GM10266 (cell line): ENCODE measurements around the gene DPPA5.

ENCODE experiments used
- DNase-seq: peaks from one replicate; pipeline ENCODE4 v3.0.0; 2012; ENCODE audit errors: extremely low spot score
- CTCF ChIP-seq: IDR thresholded peaks from 2 replicates; pipeline ENCODE4 v1.5.1; 2012; ENCODE audit warnings: mild to moderate bottlenecking, low read depth; ENCODE audit not compliant: control insufficient read depth, insufficient read depth; ENCODE audit errors: missing control alignments

Gene DPPA5

GRCh38 chr6:73372516-73372915 lies 18.4 kb upstream of the DPPA5 start:
- no peak for DNase-seq
- TF ChIP-seq CTCF: no peak

DNA sequence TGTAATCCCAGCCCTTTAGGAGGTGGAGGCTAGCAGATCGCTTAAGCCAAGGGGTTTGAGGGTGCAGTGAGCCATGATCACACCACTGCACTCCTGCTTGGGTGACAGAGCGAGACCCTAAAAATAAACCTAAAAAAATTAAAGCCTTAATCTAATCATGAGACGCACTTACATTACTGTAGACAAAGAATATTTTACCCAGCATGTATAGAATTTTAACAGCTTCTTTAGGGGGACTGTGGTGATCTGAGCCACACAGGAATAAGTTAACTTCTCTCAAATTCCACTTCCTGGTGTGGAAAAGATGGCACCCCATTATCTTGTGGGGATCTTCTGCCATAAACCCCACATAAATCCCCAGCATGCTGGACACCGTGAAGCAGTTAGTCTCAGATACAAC lies 17.9 kb upstream of the DPPA5 start:
- no peak for TF ChIP-seq CTCF
- no peak for DNase-seq

DNA sequence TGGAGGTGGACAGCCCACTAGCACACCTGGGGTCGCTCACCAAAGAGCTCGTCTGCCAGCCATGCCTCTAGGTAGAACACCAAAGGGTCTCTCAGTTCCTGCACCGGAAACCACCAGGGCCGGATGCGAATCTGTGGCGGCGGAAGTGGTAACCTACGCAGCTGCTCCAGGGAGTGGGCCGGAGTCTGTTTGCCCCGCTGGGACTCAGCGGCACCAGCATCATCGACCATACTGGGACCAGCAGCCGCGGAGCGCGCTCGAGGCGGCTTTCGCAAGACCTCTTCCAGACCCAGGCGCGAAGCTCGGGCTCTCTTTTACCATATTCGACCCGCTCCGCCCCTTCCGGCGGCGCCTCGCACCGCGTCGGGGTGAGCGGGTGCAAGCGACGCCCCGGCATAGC lies 15.5 kb upstream of the DPPA5 start, which contains the start of gene OOEP:
Gene OOEP (minus strand): TSS at position 335 of the 400 bp plus-strand sequence. CDS start 105 bp downstream, at position 230.
- DNase-seq: peak; percentile 1
- TF ChIP-seq CTCF: no peak

DNA sequence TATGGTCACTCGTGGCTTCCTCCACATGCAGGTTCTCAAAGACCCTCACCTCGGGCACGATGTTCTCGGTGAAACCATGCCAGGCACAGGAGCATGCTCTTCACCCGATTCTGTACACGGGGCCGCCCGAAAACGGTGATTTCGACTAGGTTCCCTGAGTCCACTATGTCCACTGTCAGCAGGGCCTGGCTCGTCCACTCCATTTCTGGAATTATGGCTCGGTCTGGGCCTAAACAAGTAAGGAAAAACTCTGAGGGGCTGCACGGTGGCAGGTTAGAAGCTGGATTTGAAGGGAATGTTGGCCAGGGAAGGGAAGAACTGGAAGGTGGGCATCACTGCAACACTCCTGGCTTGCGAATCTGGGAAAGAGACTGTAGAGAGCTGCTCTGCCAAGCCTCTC lies 15.1 kb upstream of the DPPA5 start:
- peak; percentile 5 for DNase-seq

DNA sequence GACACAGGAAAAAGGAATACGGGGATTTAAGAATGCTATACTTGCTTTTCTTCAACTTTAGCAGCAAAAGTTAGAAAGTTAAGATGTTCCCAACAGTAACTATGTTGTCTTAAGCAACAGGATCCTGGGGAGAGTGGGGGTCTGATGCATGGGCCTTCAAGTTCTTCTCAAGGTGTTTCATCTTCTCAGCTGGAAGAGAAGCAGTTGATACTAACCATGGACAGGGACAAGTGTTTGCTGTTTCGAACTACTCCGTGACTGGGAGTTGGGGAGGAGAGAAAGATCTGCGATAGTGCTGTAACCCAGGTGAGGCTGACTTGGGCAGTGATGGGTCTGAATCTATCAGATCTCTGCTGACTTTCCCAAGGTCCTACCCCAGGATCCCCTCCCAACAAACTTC lies 14.6 kb upstream of the DPPA5 start:
- DNase-seq: peak; percentile 5
- no peak for TF ChIP-seq CTCF

More for the DNA sequence above, 15.1 kb upstream of the DPPA5 start:
- TF ChIP-seq CTCF: no peak

DNA sequence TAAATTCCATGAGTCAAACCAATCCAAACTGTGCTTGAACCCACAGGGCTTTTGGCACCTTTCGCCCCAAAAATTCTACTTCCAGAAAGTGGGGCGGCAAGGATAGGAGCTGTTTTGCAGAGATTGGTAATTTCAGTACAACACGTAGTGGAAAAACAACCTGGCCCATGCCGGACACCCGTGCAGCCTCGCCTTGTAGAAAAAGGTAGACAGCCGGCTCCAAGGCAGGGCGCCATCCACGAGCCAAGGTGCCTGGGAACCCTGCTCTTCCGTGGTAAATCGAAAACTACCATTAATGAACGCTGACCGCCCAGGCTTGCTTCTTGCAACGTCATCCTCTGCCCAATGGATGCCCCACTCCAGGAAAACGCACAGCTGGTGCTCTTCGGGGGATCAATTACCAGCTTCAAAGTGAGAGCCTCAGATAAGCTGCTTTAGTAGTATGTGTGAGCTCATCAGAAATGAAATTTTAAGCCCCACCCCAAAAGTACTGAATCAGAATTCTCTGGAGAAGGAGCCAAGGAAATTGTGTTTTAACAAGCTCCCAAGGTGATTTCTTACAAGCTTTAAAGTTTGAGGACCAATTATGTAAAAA lies 13.8 kb upstream of the DPPA5 start:
- no peak for TF ChIP-seq CTCF
- peak; percentile 7 for DNase-seq

DNA sequence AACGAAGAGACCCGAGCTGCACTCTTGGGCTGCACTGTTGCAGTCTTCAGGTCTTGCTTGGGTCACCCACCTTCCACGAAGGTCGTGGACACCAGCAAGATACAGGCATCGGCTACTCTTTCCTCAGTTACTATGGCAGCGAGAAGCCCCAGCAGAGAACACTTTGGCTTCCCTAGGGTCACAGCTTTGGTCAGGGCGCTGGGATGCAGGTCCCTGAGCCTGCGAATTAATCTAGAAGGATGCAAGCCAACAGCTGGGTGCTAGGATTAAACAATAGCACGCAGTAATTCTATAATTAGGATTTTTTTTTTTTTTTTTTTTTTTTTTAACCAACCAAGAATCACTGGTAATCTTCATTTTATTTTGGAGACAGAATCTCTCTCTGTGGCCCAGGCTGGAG lies 10.5 kb upstream of the DPPA5 start:
- no peak for TF ChIP-seq CTCF

More for the DNA sequence above, 10.5 kb upstream of the DPPA5 start:
- DNase-seq: no peak
